ENCODE results near the gene SOWAHB.

DNA sequence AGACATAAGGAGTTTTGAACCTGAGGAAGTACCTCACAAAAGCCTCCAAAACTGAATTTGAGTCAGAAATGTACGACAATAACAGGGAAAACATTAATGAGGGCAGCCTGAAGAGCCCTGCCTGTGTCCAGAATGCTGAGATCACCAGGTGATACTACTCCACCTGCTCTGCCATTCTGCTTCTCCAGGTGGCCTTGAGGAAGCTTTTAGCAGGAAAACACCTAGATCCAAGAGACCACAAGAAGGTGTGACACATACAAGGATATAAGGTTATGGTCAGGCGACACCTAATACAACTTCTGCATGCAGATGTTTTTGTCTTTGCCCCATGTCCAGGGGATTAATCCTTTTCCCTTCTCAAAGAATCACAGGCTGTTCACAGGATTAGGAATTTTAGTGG lies 15.3 kb downstream of the SOWAHB start:
- no peak for TF ChIP-seq CTCF (IDR thresholded peaks at IDR 0.05; ENCODE audit: poor library complexity)
- no peak for TF ChIP-seq EZH2phosphoT487 (IDR thresholded peaks at IDR 0.05; ENCODE audit: low read depth, severe bottlenecking, unreplicated experiment)
- no peak for TF ChIP-seq EZH2 (IDR thresholded peaks at IDR 0.05; ENCODE audit: borderline replicate concordance)
